H7 (cell line): ENCODE data around the gene MAP1LC3A. TPM values are rescaled to one million over a fixed set of nuclear protein-coding genes. Genes with fewer than 3 reads are reported as not detected.

Experiments
- DNase-seq: peaks from one replicate; pipeline ENCODE4 v3.0.0; 2012
- H3K27me3 ChIP-seq: 2 replicates; pipeline ENCODE4 v1.6.0; 2011; ENCODE audit warnings: mild to moderate bottlenecking, low read length; ENCODE audit not compliant: control insufficient read depth, insufficient read depth
- H3K36me3 ChIP-seq: replicated peaks from 2 replicates; pipeline ENCODE4 v1.5.1; 2011; ENCODE audit warnings: low read length; ENCODE audit not compliant: control insufficient read depth, insufficient read depth
- H3K4me3 ChIP-seq: 2 replicates; pipeline ENCODE4 v1.5.1; 2011; ENCODE audit warnings: low read depth, mild to moderate bottlenecking, control low read depth, low read length, moderate library complexity; ENCODE audit not compliant: insufficient read depth
- total RNA-seq: library from RNA; depleted of rRNA; stranded (reverse); fragments of >200 nt; shearing (Covaris generic); gene quantifications from 2 replicates; pipeline ENCODE4 v1.2.3, GENCODE V29; 2014; rRNA removed

Gene MAP1LC3A
- total RNA-seq, 1 experiment from 2014 or later, result 13.4 TPM

DNA sequence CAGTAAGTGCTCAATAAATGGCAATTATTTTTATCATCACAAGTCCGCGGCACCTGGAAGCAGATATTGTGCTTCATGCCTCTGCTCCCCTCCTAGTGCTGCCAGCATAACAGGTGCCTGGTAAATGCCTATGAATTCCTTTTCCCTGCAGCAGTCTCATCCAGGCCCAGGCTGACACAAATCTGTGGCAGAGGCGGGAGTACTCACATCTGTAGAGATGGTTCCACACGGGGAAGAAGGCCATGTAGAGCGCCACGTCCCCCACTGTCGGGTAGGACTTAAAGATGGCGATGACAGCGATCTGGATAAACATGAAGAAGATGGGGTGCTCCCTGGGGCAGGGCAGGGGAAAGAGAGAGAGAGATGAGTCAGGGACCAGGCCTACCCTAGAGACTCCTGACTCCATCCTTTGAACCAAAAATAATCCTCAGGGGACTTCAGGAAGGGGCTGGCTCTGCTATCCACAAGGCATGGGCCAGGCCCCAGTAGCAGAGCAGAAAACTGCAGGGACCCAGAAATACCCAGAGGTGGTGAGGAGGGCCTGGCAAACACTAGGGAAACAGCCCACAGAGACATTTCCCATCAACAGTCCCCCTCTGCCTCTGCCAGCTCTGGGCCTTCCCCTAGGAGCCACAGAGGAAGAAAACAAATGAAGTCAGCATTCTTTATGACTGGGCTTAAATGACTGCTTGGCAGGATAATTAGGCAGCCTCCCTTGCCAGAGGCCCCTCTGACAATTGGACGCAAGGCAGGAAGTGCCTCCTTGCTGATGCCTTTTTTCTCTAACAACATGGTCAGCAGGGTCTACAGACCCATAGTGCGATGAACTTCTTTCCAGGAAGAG is 23.0 kb downstream of the MAP1LC3A start:
- Histone ChIP-seq H3K27me3 (no peaks in the 10 kb centered on the region), H3K36me3 (peaks cover 7% of the 10 kb centered on the region), H3K4me3 (no peak overlapping the region)
- DNase-seq, result no peak

DNA sequence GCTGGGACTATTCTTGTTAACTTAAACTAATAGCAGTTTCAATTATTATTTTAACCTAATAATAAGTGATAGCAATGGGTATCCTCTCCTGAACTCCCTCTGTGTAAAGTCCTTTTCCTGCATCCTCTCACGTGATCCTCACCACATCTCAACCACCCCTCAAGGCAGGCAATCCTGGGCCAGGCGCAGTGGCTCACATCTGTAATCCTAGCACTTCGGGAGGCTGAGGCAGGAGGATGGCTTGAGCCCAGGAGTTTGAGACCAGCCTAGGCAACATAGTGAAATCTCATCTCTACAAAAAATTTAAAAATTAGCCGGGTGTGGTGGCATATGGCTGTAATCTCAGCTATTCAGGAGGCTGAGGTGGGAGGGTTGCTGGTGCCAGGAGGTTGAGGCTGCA is 23.7 kb downstream of the MAP1LC3A start:
- H3K27me3 ChIP-seq, result no peaks in the 10 kb centered on the region
- no peak overlapping the region for H3K4me3 ChIP-seq
- peaks cover 7% of the 10 kb centered on the region for H3K36me3 ChIP-seq
- DNase-seq, result no peak

GRCh38 chr20:34582911-34583310 is 24.4 kb downstream of the MAP1LC3A start:
- Histone ChIP-seq H3K36me3 (peaks cover 7% of the 10 kb centered on the region), H3K4me3 (no peak overlapping the region), H3K27me3 (no peaks in the 10 kb centered on the region)
- DNase-seq, result no peak

GRCh38 chr20:34583544-34583943 is 25.0 kb downstream of the MAP1LC3A start:
- Histone ChIP-seq H3K4me3 (no peak overlapping the region), H3K36me3 (peaks cover 6% of the 10 kb centered on the region; the same call in 1 of the 2 replicates), H3K27me3 (no peaks in the 10 kb centered on the region)
- no peak for DNase-seq

GRCh38 chr20:34585019-34585418 is 26.5 kb downstream of the MAP1LC3A start:
- Histone ChIP-seq H3K36me3 (peaks cover 6% of the 10 kb centered on the region; the same call in 1 of the 2 replicates), H3K4me3 (no peak overlapping the region), H3K27me3 (no peaks in the 10 kb centered on the region)
- DNase-seq, result no peak

GRCh38 chr20:34586488-34587163 is 28.1 kb downstream of the MAP1LC3A start:
- no peak for DNase-seq
- Histone ChIP-seq H3K27me3 (no peaks in the 10 kb centered on the region), H3K4me3 (no peak overlapping the region), H3K36me3 (peaks cover 6% of the 10 kb centered on the region; the same call in 1 of the 2 replicates)

- H3K27me3 ChIP-seq, result no peaks in the 10 kb centered on the region
- no peak overlapping the region for H3K4me3 ChIP-seq
- no peak for DNase-seq
- no peaks in the 10 kb centered on the region for H3K36me3 ChIP-seq
Measured at GRCh38 chr20:34595377-34596184, 37.1 kb downstream of the MAP1LC3A start.

- Histone ChIP-seq H3K27me3 (no peaks in the 10 kb centered on the region), H3K4me3 (no peak overlapping the region), H3K36me3 (no peaks in the 10 kb centered on the region)
- no peak for DNase-seq
Measured at GRCh38 chr20:34600892-34601653, 42.6 kb downstream of the MAP1LC3A start.

GRCh38 chr20:34604980-34605788 is 46.7 kb downstream of the MAP1LC3A start:
- no peaks in the 10 kb centered on the region for H3K27me3 ChIP-seq
- DNase-seq, result no peak
- H3K4me3 ChIP-seq, result no peak overlapping the region
- no peaks in the 10 kb centered on the region for H3K36me3 ChIP-seq

- H3K36me3 ChIP-seq, result no peaks in the 10 kb centered on the region
- DNase-seq, result no peak
- H3K4me3 ChIP-seq, result no peak overlapping the region
- H3K27me3 ChIP-seq, result no peaks in the 10 kb centered on the region
Measured at GRCh38 chr20:34607066-34607465, 48.5 kb downstream of the MAP1LC3A start.

Other genes with a start within 250 kb of the MAP1LC3A start
- gene ITCH, start 195.4 kb upstream of the MAP1LC3A start, total RNA-seq, result 27.5 and 43.5 TPM in 2 replicates
- gene DYNLRB1, start 42.3 kb upstream of the MAP1LC3A start, total RNA-seq, result 168 and 193 TPM in 2 replicates
- 28.6 and 32.9 TPM in 2 replicates for gene PIGU, start 118.4 kb downstream of the MAP1LC3A start, total RNA-seq
- 2.2 and 2.4 TPM in 2 replicates for gene TP53INP2, start 145.6 kb downstream of the MAP1LC3A start, total RNA-seq